Right ventricle myocardium superior (tissue), 1 donor: ENCODE measurements around the gene P2RX2. TPM values are rescaled to one million over a fixed set of nuclear protein-coding genes. Genes with fewer than 3 reads are reported as not detected.

Source experiments
- ATAC-seq: fragments of 200-7000 bp; cut with Tn5 transposase; one replicate; pipeline ENCODE4 v1.9.1; 2020; ENCODE audit warnings: mild to moderate bottlenecking; ENCODE audit not compliant: poor library complexity
- DNase-seq: peaks from one replicate; pipeline ENCODE4 v3.0.0-alpha.2; 2020
- intact Hi-C: fragments of 100-400 bp; cut with DNase I; formaldehyde crosslinking; loops from one replicate; pipeline ENCODE4 v1.11.2; 2022
- total RNA-seq: library from RNA; stranded (reverse); fragmentation: NEBNext Ultra II Directional; extraction: Animal tissue kit (Norgen Biotek cat#: 25700); gene quantifications from one replicate; pipeline ENCODE4 v1.2.1, GENCODE V29; 2021
- donor health status: DM: no; HTN: yes; CAD: no; lungs with severe emphysema.

Gene P2RX2
- total RNA-seq, 1 donor from 2014 or later, result not detected

- intact Hi-C loops, result no loop called here
- peak; percentile 10 for ATAC-seq
- DNase-seq, result no peak
Observed at GRCh38 chr12:132582582-132583410, 35.8 kb upstream of the P2RX2 start.

GRCh38 chr12:132583411-132583710 lies 35.2 kb upstream of the P2RX2 start:
- no peak for DNase-seq
- no peak for ATAC-seq
- intact Hi-C loops, result no loop called here

GRCh38 chr12:132583736-132584135 lies 34.8 kb upstream of the P2RX2 start:
- ATAC-seq (no peak), DNase-seq (no peak)
- intact Hi-C loops, result no loop called here

GRCh38 chr12:132584429-132584828 lies 34.1 kb upstream of the P2RX2 start:
- DNase-seq, result no peak
- intact Hi-C loops, result no loop called here
- no peak for ATAC-seq

GRCh38 chr12:132585177-132585576 lies 33.4 kb upstream of the P2RX2 start:
- DNase-seq (no peak), ATAC-seq (no peak)
- intact Hi-C loops, result no loop called here

- intact Hi-C loops, result no loop called here
- DNase-seq (no peak), ATAC-seq (no peak)
Observed at GRCh38 chr12:132586929-132587328, 31.6 kb upstream of the P2RX2 start.

GRCh38 chr12:132587781-132588180 lies 30.8 kb upstream of the P2RX2 start:
- ATAC-seq (no peak), DNase-seq (no peak)
- intact Hi-C loops, result no loop called here

- no peak for ATAC-seq
- intact Hi-C loops, result no loop called here
- DNase-seq, result no peak
Observed at GRCh38 chr12:132588319-132588718, 30.3 kb upstream of the P2RX2 start.

GRCh38 chr12:132588821-132589669 lies 29.5 kb upstream of the P2RX2 start:
- no peak for ATAC-seq
- intact Hi-C loops, result no loop called here
- DNase-seq, result no peak

GRCh38 chr12:132591107-132591935 lies 27.3 kb upstream of the P2RX2 start:
- no peak for ATAC-seq
- intact Hi-C loops, result no loop called here
- no peak for DNase-seq

- ATAC-seq (no peak), DNase-seq (no peak)
- intact Hi-C loops, result no loop called here
Observed at GRCh38 chr12:132592282-132592970, 26.1 kb upstream of the P2RX2 start.

GRCh38 chr12:132593071-132593470 lies 25.5 kb upstream of the P2RX2 start:
- DNase-seq, result no peak
- intact Hi-C loops, result no loop called here

GRCh38 chr12:132593521-132593920 lies 25.1 kb upstream of the P2RX2 start:
- ATAC-seq (no peak), DNase-seq (no peak)
- intact Hi-C loops, result no loop called here

More at GRCh38 chr12:132593071-132593470, 25.5 kb upstream of the P2RX2 start:
- ATAC-seq, result no peak

- ATAC-seq (peak; percentile 97), DNase-seq (peak; percentile 91)
- intact Hi-C loops, result no loop called here
Observed at GRCh38 chr12:132593938-132594358, 24.6 kb upstream of the P2RX2 start.

- no peak for ATAC-seq
- no peak for DNase-seq
- intact Hi-C loops, result no loop called here
Observed at GRCh38 chr12:132595183-132595582, 23.4 kb upstream of the P2RX2 start.

- intact Hi-C loops, result no loop called here
- ATAC-seq, result no peak
- no peak for DNase-seq
Observed at GRCh38 chr12:132596016-132596415, 22.6 kb upstream of the P2RX2 start.

- ATAC-seq, result peak; percentile 31
Observed at GRCh38 chr12:132597333-132598316, 21.0 kb upstream of the P2RX2 start.

More at GRCh38 chr12:132597333-132598316, 21.0 kb upstream of the P2RX2 start:
- DNase-seq, result no peak
- intact Hi-C loops, result no loop called here
